ELR (cell line): ENCODE results near the gene DAPK2.

Source experiments
- DNase-seq: peaks from one replicate; pipeline ENCODE4 v3.0.0-alpha.2; 2015; ENCODE audit warnings: low read depth

The DAPK2 gene

GRCh38 chr15:63997715-63998442 is 48.4 kb downstream of the DAPK2 start:
- peak; percentile 13 for DNase-seq

GRCh38 chr15:63996794-63997357 is 49.4 kb downstream of the DAPK2 start:
- DNase-seq: no peak

- DNase-seq: no peak
These were observed 50.5 kb downstream of the DAPK2 start for GRCh38 chr15:63995789-63996188.

GRCh38 chr15:63994073-63994600 is 52.1 kb downstream of the DAPK2 start:
- DNase-seq: no peak

- DNase-seq: no peak
These were observed 54.0 kb downstream of the DAPK2 start for GRCh38 chr15:63992300-63992699.

GRCh38 chr15:63991706-63992105 is 54.6 kb downstream of the DAPK2 start:
- no peak for DNase-seq

- DNase-seq: no peak
These were observed 55.8 kb downstream of the DAPK2 start for GRCh38 chr15:63990454-63990853.

GRCh38 chr15:63987796-63988378 is 58.4 kb downstream of the DAPK2 start:
- no peak for DNase-seq

- DNase-seq: no peak
These were observed 59.4 kb downstream of the DAPK2 start for GRCh38 chr15:63986751-63987341.

- DNase-seq: no peak
These were observed 60.1 kb downstream of the DAPK2 start for GRCh38 chr15:63986185-63986680.

GRCh38 chr15:63985221-63986184 is 60.8 kb downstream of the DAPK2 start:
- no peak for DNase-seq

- DNase-seq: no peak
These were observed 62.0 kb downstream of the DAPK2 start for GRCh38 chr15:63984331-63984730.

GRCh38 chr15:63983061-63983711 is 63.1 kb downstream of the DAPK2 start:
- no peak for DNase-seq

GRCh38 chr15:63982381-63982854 is 63.9 kb downstream of the DAPK2 start:
- DNase-seq: no peak

GRCh38 chr15:63981596-63982320 is 64.5 kb downstream of the DAPK2 start:
- DNase-seq: no peak

GRCh38 chr15:63979262-63979793 is 67.0 kb downstream of the DAPK2 start:
- DNase-seq: no peak

- DNase-seq: no peak
These were observed 67.6 kb downstream of the DAPK2 start for GRCh38 chr15:63978511-63979261.

- no peak for DNase-seq
These were observed 69.2 kb downstream of the DAPK2 start for GRCh38 chr15:63977119-63977518.

- no peak for DNase-seq
These were observed 72.3 kb downstream of the DAPK2 start for GRCh38 chr15:63974021-63974420.
